ENCODE results near the gene GALNT7. TPM values are rescaled to one million over a fixed set of nuclear protein-coding genes. Genes with fewer than 3 reads are reported as not detected.

GALNT7 gene
- polyA plus RNA-seq, 3 donors = 12.3 to 29.0 (median 19.7) TPM

DNA sequence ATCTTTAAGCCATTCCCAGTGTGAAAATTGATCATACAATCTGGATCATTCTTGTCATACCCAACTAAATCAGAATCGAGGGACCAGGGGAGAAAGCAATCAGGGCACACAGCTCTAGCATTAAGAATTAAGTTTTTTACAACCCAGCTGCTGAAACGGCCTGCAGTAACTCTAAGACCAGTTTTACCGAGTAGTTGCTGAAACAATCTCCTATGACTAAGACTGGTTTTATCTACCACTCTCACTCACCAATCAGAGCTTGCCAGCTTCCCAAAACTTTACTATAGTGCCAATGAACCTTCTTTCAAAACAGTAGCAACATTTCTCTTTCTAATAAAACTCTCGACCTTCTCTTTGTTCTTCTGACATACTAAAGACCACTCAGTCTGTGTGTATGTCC lies 199.3 kb downstream of the GALNT7 start:
- peaks cover 2% of the 10 kb centered on the region for H4K20me1 ChIP-seq (ENCODE audit: insufficient read depth, low read length)
- no peak for TF ChIP-seq CTCF (IDR thresholded peaks at IDR 0.05)
- no peaks in the 10 kb centered on the region for H3K36me3 Mint-ChIP-seq
- intact Hi-C loops (cut with micrococcal nuclease) = loop anchor here in 1 of 2 donors (5.0 kb wide), 1 partner anchor 49 kb away; no protein-coding TSS in a partner anchor
- H3K27me3 Mint-ChIP-seq (ENCODE audit: low read depth in 3 of 3) = peaks cover 0 to 1% (median 0%) of the 10 kb centered on the region in 3 donors
- no peak overlapping the region for H3K9ac ChIP-seq (ENCODE audit: insufficient read depth, low read length, poor library complexity, severe bottlenecking)
- H3K9me3 ChIP-seq (replicated peaks in 1 of 2; ENCODE audit: control insufficient read depth in 1 of 2, insufficient read depth in 1 of 2, low read length in 2 of 2) = no peaks in the 10 kb centered on the region
- peak in 2 of 3 donors; percentile 10 to 13 for DNase-seq
- peaks cover 23% of the 10 kb centered on the region for H3K4me1 Mint-ChIP-seq
- H3K27ac Mint-ChIP-seq = no peak overlapping the region
- H3K4me3 ChIP-seq (replicated peaks in 1 of 3; ENCODE audit: low read depth in 2 of 3, low read length in 3 of 3) = no peak overlapping the region
- peaks cover 20% of the 10 kb centered on the region for H3K79me2 ChIP-seq (ENCODE audit: insufficient read depth, low read length)
- peaks cover 0 to 2% (median 0%) of the 10 kb centered on the region in 7 donors for H3K9me3 Mint-ChIP-seq
- H3K4me2 ChIP-seq (replicated peaks; ENCODE audit: extremely low read depth, low read length, poor library complexity, severe bottlenecking) = no peak overlapping the region
- H2AFZ ChIP-seq (ENCODE audit: insufficient read depth, low read depth, low read length, poor library complexity, severe bottlenecking) = no peak overlapping the region
- peaks cover 9 to 25% of the 10 kb centered on the region in 2 donors for H3K4me1 ChIP-seq (ENCODE audit: control insufficient read depth in 1 of 2, insufficient read depth in 2 of 2, low read length in 2 of 2)
- WGBS (ENCODE audit: insufficient coverage) = 42% methylated on average over 3 of the region's 4 CpGs
- H3K4me3 Mint-ChIP-seq = no peak overlapping the region
- no peak overlapping the region for H3K27ac ChIP-seq (ENCODE audit: low read depth in 1 of 2, low read length in 2 of 2)
- H3K27me3 ChIP-seq (ENCODE audit: control insufficient read depth in 2 of 2, insufficient read depth in 2 of 2, low read length in 2 of 2) = no peaks in the 10 kb centered on the region
- H3K36me3 ChIP-seq (replicated peaks in 1 of 2; ENCODE audit: control insufficient read depth in 1 of 2, insufficient read depth in 2 of 2, low read length in 2 of 2) = no peaks in the 10 kb centered on the region

- peak overlapping the region; percentile 95 for H3K4me2 ChIP-seq (replicated peaks; ENCODE audit: extremely low read depth, low read length, poor library complexity, severe bottlenecking)
- H3K9me3 ChIP-seq (replicated peaks in 1 of 2; ENCODE audit: control insufficient read depth in 1 of 2, insufficient read depth in 1 of 2, low read length in 2 of 2) = no peaks in the 10 kb centered on the region
- H3K36me3 Mint-ChIP-seq = peaks cover 0 to 4% of the 10 kb centered on the region in 2 donors
- peaks cover 0 to 1% (median 0%) of the 10 kb centered on the region in 3 donors for H3K27me3 Mint-ChIP-seq (ENCODE audit: low read depth in 3 of 3)
- peak overlapping the region; percentile 68 for H3K9ac ChIP-seq (ENCODE audit: insufficient read depth, low read length, poor library complexity, severe bottlenecking)
- no peaks in the 10 kb centered on the region for H3K27me3 ChIP-seq (ENCODE audit: control insufficient read depth in 2 of 2, insufficient read depth in 2 of 2, low read length in 2 of 2)
- DNase-seq = peak; percentile 5 to 25 (median 23)
- peaks cover 0 to 5% of the 10 kb centered on the region in 2 donors for H3K36me3 ChIP-seq (replicated peaks in 1 of 2; ENCODE audit: control insufficient read depth in 1 of 2, insufficient read depth in 2 of 2, low read length in 2 of 2)
- H3K4me1 ChIP-seq (ENCODE audit: control insufficient read depth in 1 of 2, insufficient read depth in 2 of 2, low read length in 2 of 2) = peaks cover 13 to 40% of the 10 kb centered on the region in 2 donors
- intact Hi-C loops (cut with micrococcal nuclease) = loop anchor here (1.0 to 2.0 kb wide), 3 partner anchors 35 to 45 kb away; partner anchors contain the start of gene HMGB2 (in 2 of the 2)
- peaks cover 42% of the 10 kb centered on the region for H3K79me2 ChIP-seq (ENCODE audit: insufficient read depth, low read length)
- peak overlapping the region; percentile 79 to 98 (median 93) for H3K4me3 ChIP-seq (replicated peaks in 1 of 3; ENCODE audit: low read depth in 2 of 3, low read length in 3 of 3)
- peaks cover 0 to 2% (median 0%) of the 10 kb centered on the region in 7 donors for H3K9me3 Mint-ChIP-seq
- H3K27ac ChIP-seq (ENCODE audit: low read depth in 1 of 2, low read length in 2 of 2) = peak overlapping the region; percentile 67 to 82
- 0% methylated on average over 6 of the region's 14 CpGs for WGBS (ENCODE audit: insufficient coverage)
- peak overlapping the region; percentile 98 to 100 for H3K4me3 Mint-ChIP-seq
- H2AFZ ChIP-seq (ENCODE audit: insufficient read depth, low read depth, low read length, poor library complexity, severe bottlenecking) = peak overlapping the region; percentile 83
- peaks cover 14% of the 10 kb centered on the region for H4K20me1 ChIP-seq (ENCODE audit: insufficient read depth, low read length)
- peaks cover 34% of the 10 kb centered on the region for H3K4me1 Mint-ChIP-seq
- H3K27ac Mint-ChIP-seq = peak overlapping the region; percentile 93 to 98 (median 97)
- TF ChIP-seq CTCF (IDR thresholded peaks at IDR 0.05) = no peak
Observed at GRCh38 chr4:173370130-173370476, 201.5 kb downstream of the GALNT7 start.
